Fibroblast of lung (primary cell): ENCODE results near the gene TBC1D17. TPM values are rescaled to one million over a fixed set of nuclear protein-coding genes. Genes with fewer than 3 reads are reported as not detected.

Source experiments
- DNase-seq, 2 donors: peaks; one replicate each; pipeline versions ENCODE4 v3.0.0 to v3.0.0-alpha.2; 2010; ENCODE audit warnings: low read depth in 2 of 2
- H2AFZ ChIP-seq: 2 replicates; pipeline ENCODE4 v1.5.1; 2012; ENCODE audit warnings: low read length, control low read depth, inconsistent platforms
- H3K27ac ChIP-seq: 2 replicates; pipeline ENCODE4 v1.5.1; 2011; ENCODE audit warnings: low read length, control low read depth; ENCODE audit not compliant: insufficient read depth
- H3K27me3 ChIP-seq: 2 replicates; pipeline ENCODE4 v1.5.1; 2011; ENCODE audit warnings: mild to moderate bottlenecking, low read length; ENCODE audit not compliant: control insufficient read depth, insufficient read depth
- H3K36me3 ChIP-seq: 2 replicates; pipeline ENCODE4 v1.5.1; 2011; ENCODE audit warnings: low read length; ENCODE audit not compliant: control insufficient read depth, insufficient read depth
- H3K4me1 ChIP-seq: 2 replicates; pipeline ENCODE4 v1.5.1; 2011; ENCODE audit warnings: low read length; ENCODE audit not compliant: control insufficient read depth, insufficient read depth; ENCODE audit errors: extremely low read depth
- H3K4me2 ChIP-seq: 2 replicates; pipeline ENCODE4 v1.5.1; 2011; ENCODE audit warnings: low read length, control low read depth; ENCODE audit not compliant: insufficient read depth; ENCODE audit errors: extremely low read depth
- H3K4me3 ChIP-seq, 4 experiments: fragments of 200-600 bp in 1 of 4; sonication (generic) in 1 of 4; replicated peaks in 1 of 4; 2 replicates each; pipeline ENCODE4 v1.5.1; 2011 to 2016; ENCODE audit warnings: low read length in 4 of 4, low read depth in 3 of 4, mild to moderate bottlenecking in 3 of 4, control low read depth in 2 of 4, inconsistent platforms in 1 of 4, mixed read lengths in 1 of 4; ENCODE audit not compliant: insufficient read depth in 1 of 4; ENCODE audit errors: control extremely low read depth in 1 of 4
- H3K79me2 ChIP-seq: 2 replicates; pipeline ENCODE4 v1.5.1; 2012; ENCODE audit warnings: mild to moderate bottlenecking, low read length, inconsistent platforms; ENCODE audit not compliant: control insufficient read depth, insufficient read depth
- H3K9ac ChIP-seq: 2 replicates; pipeline ENCODE4 v1.5.1; 2011; ENCODE audit warnings: mild to moderate bottlenecking, low read length, control low read depth; ENCODE audit not compliant: insufficient read depth
- H3K9me3 ChIP-seq: 2 replicates; pipeline ENCODE4 v1.5.1; 2012; ENCODE audit warnings: low read depth, low read length; ENCODE audit not compliant: control insufficient read depth, insufficient read depth
- H4K20me1 ChIP-seq: 2 replicates; pipeline ENCODE4 v1.5.1; 2011; ENCODE audit warnings: low read length; ENCODE audit not compliant: control insufficient read depth, insufficient read depth; ENCODE audit errors: extremely low read depth
- CTCF ChIP-seq, 2 donors: IDR thresholded peaks in 1 of 2; conservative IDR thresholded peaks in 1 of 2; 1 replicate in 1 of 2; 2 replicates in 1 of 2; pipeline ENCODE4 v1.5.1; 2011 to 2012; ENCODE audit warnings: low read length in 2 of 2, control low read depth in 1 of 2, inconsistent platforms in 1 of 2, low read depth in 1 of 2, mild to moderate bottlenecking in 1 of 2
- EZH2 ChIP-seq: IDR thresholded peaks from 2 replicates; pipeline ENCODE4 v1.5.1; 2012; ENCODE audit warnings: low read length, control low read depth, mild to moderate bottlenecking; ENCODE audit errors: missing control alignments
- polyA plus RNA-seq, 2 donors: library from polyadenylated mRNA; depleted of rRNA in 1 of 2; stranded (reverse) in 1 of 2; unstranded in 1 of 2; fragments of >200 nt; gene quantifications; 2 replicates each; pipeline ENCODE4 v1.2.1, GENCODE V29; 2011 to 2012; ENCODE audit warnings: missing spikeins in 1 of 2
- total RNA-seq: library from RNA; depleted of rRNA; stranded (reverse); fragments of >200 nt; gene quantifications from 2 replicates; pipeline ENCODE4 v1.2.1, GENCODE V29; 2014

TBC1D17 gene
- total and polyA plus RNA-seq, 2 donors (not counting 1 experiment from before 2014, with no cell fraction given) = 19.5 to 32.5 TPM

- no peak overlapping the region for H3K27ac ChIP-seq
- no peaks in the 10 kb centered on the region for H3K27me3 ChIP-seq
- DNase-seq = no peak
- no peaks in the 10 kb centered on the region for H3K79me2 ChIP-seq
- no peak overlapping the region for H2AFZ ChIP-seq
- H3K9ac ChIP-seq = no peak overlapping the region
- H3K4me2 ChIP-seq = no peak overlapping the region
- no peaks in the 10 kb centered on the region for H4K20me1 ChIP-seq
- peaks cover 3% of the 10 kb centered on the region for H3K4me1 ChIP-seq
- peaks cover 18% of the 10 kb centered on the region for H3K36me3 ChIP-seq
- no peaks in the 10 kb centered on the region for H3K9me3 ChIP-seq
- TF ChIP-seq CTCF (conservative IDR thresholded peaks at IDR 0.05 in 1 of 2, IDR thresholded peaks at IDR 0.05 in 1 of 2; ENCODE audit: low read depth in 1 of 2, low read length in 2 of 2) = no peak
- TF ChIP-seq EZH2 = no peak
- H3K4me3 ChIP-seq = no peak overlapping the region
Observed at GRCh38 chr19:49887665-49888509, 10.4 kb downstream of the TBC1D17 start.

GRCh38 chr19:49888510-49888824 is 11.0 kb downstream of the TBC1D17 start:
- DNase-seq = no peak
- Histone ChIP-seq H3K4me3 (no peak overlapping the region), H2AFZ (no peak overlapping the region), H3K4me1 (peaks cover 3% of the 10 kb centered on the region), H3K9ac (no peak overlapping the region), H4K20me1 (no peaks in the 10 kb centered on the region), H3K4me2 (no peak overlapping the region), H3K36me3 (peaks cover 12% of the 10 kb centered on the region), H3K27me3 (no peaks in the 10 kb centered on the region), H3K79me2 (no peaks in the 10 kb centered on the region), H3K9me3 (no peaks in the 10 kb centered on the region), H3K27ac (no peak overlapping the region)
- TF ChIP-seq CTCF (conservative IDR thresholded peaks at IDR 0.05 in 1 of 2, IDR thresholded peaks at IDR 0.05 in 1 of 2; ENCODE audit: low read depth in 1 of 2, low read length in 2 of 2) (no peak), EZH2 (no peak)

- DNase-seq = no peak
- TF ChIP-seq EZH2 (no peak), CTCF (conservative IDR thresholded peaks at IDR 0.05 in 1 of 2, IDR thresholded peaks at IDR 0.05 in 1 of 2; ENCODE audit: low read depth in 1 of 2, low read length in 2 of 2) (no peak)
- no peak overlapping the region for H3K9ac ChIP-seq
- H3K4me1 ChIP-seq = peaks cover 3% of the 10 kb centered on the region
- no peak overlapping the region for H3K27ac ChIP-seq
- no peak overlapping the region for H3K4me2 ChIP-seq
- no peaks in the 10 kb centered on the region for H4K20me1 ChIP-seq
- no peaks in the 10 kb centered on the region for H3K27me3 ChIP-seq
- H3K36me3 ChIP-seq = peaks cover 7% of the 10 kb centered on the region
- H2AFZ ChIP-seq = no peak overlapping the region
- H3K4me3 ChIP-seq = no peak overlapping the region
- H3K79me2 ChIP-seq = no peaks in the 10 kb centered on the region
- no peaks in the 10 kb centered on the region for H3K9me3 ChIP-seq
Observed at GRCh38 chr19:49889038-49889686, 11.7 kb downstream of the TBC1D17 start.
